ENCODE results near the gene NUDT14. TPM values are rescaled to one million over a fixed set of nuclear protein-coding genes. Genes with fewer than 3 reads are reported as not detected.

The NUDT14 gene
- total RNA-seq, 1 experiment from 2014 or later, result 75.3 TPM

DNA sequence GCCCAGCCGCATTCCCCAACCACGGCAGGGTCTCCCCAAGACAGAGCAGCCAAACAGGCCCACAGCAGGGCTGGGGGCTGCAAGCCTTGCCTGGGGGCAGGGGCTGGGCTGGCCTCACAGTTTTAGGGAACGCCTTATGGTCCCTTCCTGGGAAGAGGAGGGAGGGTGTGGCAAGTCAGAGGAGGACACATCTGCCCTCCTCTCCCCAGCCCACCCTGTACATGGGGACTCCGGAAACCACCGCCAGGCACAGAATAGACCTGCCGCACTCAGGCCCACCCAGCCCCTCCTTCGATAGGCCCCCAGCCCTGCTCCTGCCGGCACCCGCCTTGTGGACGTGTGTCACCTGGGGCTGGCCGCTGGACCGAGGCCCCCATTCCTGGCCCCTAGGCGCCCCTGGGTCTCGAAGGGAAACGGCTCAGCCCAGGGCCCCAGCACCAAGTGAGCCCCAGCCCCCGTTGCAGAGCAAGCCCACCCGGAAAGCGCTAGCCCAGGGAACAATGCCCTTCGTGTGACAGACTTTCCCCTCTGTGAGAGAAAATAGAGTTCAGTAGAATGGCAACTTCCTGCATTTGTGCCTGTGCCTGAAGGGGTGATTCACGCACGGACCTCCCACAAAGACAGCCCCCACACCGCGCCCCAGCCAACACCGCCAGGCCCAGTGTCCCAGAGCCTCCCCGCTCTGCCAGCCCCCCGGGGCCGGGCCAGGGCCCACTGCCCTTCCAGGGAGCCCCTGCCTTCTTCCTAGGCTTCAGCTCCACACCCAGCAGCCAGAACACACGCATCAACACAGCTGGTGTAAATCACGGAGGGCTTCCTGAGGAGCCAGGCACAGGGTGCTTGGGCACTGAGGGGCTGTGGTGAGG lies 12.0 kb upstream of the NUDT14 start:
- no peak for TF ChIP-seq POLR2AphosphoS5 (IDR thresholded peaks at IDR 0.05; ENCODE audit: low read depth, low read length)
- TF ChIP-seq, protein P1, sequence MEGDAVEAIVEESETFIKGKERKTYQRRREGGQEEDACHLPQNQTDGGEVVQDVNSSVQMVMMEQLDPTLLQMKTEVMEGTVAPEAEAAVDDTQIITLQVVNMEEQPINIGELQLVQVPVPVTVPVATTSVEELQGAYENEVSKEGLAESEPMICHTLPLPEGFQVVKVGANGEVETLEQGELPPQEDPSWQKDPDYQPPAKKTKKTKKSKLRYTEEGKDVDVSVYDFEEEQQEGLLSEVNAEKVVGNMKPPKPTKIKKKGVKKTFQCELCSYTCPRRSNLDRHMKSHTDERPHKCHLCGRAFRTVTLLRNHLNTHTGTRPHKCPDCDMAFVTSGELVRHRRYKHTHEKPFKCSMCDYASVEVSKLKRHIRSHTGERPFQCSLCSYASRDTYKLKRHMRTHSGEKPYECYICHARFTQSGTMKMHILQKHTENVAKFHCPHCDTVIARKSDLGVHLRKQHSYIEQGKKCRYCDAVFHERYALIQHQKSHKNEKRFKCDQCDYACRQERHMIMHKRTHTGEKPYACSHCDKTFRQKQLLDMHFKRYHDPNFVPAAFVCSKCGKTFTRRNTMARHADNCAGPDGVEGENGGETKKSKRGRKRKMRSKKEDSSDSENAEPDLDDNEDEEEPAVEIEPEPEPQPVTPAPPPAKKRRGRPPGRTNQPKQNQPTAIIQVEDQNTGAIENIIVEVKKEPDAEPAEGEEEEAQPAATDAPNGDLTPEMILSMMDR (IDR thresholded peaks at IDR 0.05), result no peak
- TF ChIP-seq SIN3A (IDR thresholded peaks at IDR 0.05; ENCODE audit: borderline replicate concordance, insufficient read depth, low read depth, low read length), result no peak
- TF ChIP-seq, protein P2, sequence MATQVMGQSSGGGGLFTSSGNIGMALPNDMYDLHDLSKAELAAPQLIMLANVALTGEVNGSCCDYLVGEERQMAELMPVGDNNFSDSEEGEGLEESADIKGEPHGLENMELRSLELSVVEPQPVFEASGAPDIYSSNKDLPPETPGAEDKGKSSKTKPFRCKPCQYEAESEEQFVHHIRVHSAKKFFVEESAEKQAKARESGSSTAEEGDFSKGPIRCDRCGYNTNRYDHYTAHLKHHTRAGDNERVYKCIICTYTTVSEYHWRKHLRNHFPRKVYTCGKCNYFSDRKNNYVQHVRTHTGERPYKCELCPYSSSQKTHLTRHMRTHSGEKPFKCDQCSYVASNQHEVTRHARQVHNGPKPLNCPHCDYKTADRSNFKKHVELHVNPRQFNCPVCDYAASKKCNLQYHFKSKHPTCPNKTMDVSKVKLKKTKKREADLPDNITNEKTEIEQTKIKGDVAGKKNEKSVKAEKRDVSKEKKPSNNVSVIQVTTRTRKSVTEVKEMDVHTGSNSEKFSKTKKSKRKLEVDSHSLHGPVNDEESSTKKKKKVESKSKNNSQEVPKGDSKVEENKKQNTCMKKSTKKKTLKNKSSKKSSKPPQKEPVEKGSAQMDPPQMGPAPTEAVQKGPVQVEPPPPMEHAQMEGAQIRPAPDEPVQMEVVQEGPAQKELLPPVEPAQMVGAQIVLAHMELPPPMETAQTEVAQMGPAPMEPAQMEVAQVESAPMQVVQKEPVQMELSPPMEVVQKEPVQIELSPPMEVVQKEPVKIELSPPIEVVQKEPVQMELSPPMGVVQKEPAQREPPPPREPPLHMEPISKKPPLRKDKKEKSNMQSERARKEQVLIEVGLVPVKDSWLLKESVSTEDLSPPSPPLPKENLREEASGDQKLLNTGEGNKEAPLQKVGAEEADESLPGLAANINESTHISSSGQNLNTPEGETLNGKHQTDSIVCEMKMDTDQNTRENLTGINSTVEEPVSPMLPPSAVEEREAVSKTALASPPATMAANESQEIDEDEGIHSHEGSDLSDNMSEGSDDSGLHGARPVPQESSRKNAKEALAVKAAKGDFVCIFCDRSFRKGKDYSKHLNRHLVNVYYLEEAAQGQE (IDR thresholded peaks at IDR 0.05; ENCODE audit: insufficient read depth in 1 of 2, low read depth in 2 of 2, low read length in 1 of 2), result no peak
- TF ChIP-seq TCF7L2 (IDR thresholded peaks at IDR 0.05; ENCODE audit: low read depth, low read length), result no peak
- H3K4me1 ChIP-seq (ENCODE audit: control insufficient read depth, insufficient read depth, low read length), result no peaks in the 10 kb centered on the region; the same call in 1 of the 2 replicates
- POLR2A ChIA-PET, result no interaction called here
- in situ Hi-C loops (cut with HindIII; ENCODE audit: low pct_unique_long_range_greater_than_20kb, low sequenced_read_pairs) (no loop called here), intact Hi-C loops (cut with micrococcal nuclease; ENCODE audit: unreplicated experiment) (no loop called here)
- CTCF ChIA-PET, result no interaction called here
- no peak overlapping the region for H3K4me3 ChIP-seq (ENCODE audit: low read depth in 2 of 2, low read length in 2 of 2)
- ATAC-seq (no peak), DNase-seq (ENCODE audit: low read depth, low spot score) (no peak)
- no peak overlapping the region for H3K27ac ChIP-seq (ENCODE audit: low read length)
- no peaks in the 10 kb centered on the region for H3K36me3 ChIP-seq (ENCODE audit: control insufficient read depth, insufficient read depth, low read length)
- no peaks in the 10 kb centered on the region for H3K27me3 ChIP-seq (ENCODE audit: control insufficient read depth, insufficient read depth, low read length)
- no TSS peak for BruUV-seq (replicated peaks)
- H3K9me3 ChIP-seq (ENCODE audit: control insufficient read depth, insufficient read depth, low read depth, low read length), result no peaks in the 10 kb centered on the region

- no peak for ATAC-seq
- in situ Hi-C loops (cut with HindIII; ENCODE audit: low pct_unique_long_range_greater_than_20kb, low sequenced_read_pairs), result no loop called here
These were observed 6.9 kb upstream of the NUDT14 start for GRCh38 chr14:105187935-105188524.

More at GRCh38 chr14:105187935-105188524, 6.9 kb upstream of the NUDT14 start:
- ChIA-PET CTCF (no interaction called here), POLR2A (interaction anchor here (0.7 kb wide), 1 partner anchor 35 kb away, joined by 6 read pairs; no protein-coding TSS in a partner anchor)
- Histone ChIP-seq H3K4me3 (ENCODE audit: low read depth in 2 of 2, low read length in 2 of 2) (no peak overlapping the region), H3K9me3 (ENCODE audit: control insufficient read depth, insufficient read depth, low read depth, low read length) (no peaks in the 10 kb centered on the region), H3K36me3 (ENCODE audit: control insufficient read depth, insufficient read depth, low read length) (no peaks in the 10 kb centered on the region), H3K4me1 (ENCODE audit: control insufficient read depth, insufficient read depth, low read length) (no peaks in the 10 kb centered on the region; the same call in 1 of the 2 replicates), H3K27me3 (ENCODE audit: control insufficient read depth, insufficient read depth, low read length) (no peaks in the 10 kb centered on the region), H3K27ac (ENCODE audit: low read length) (no peak overlapping the region)
- TF ChIP-seq TCF7L2 (IDR thresholded peaks at IDR 0.05; ENCODE audit: low read depth, low read length), result no peak
- TF ChIP-seq, protein P2 (IDR thresholded peaks at IDR 0.05; ENCODE audit: insufficient read depth in 1 of 2, low read depth in 2 of 2, low read length in 1 of 2), result no peak
- no peak for TF ChIP-seq POLR2AphosphoS5 (IDR thresholded peaks at IDR 0.05; ENCODE audit: low read depth, low read length)
- TF ChIP-seq, protein P1 (IDR thresholded peaks at IDR 0.05), result no peak; the same call in 1 of the 2 replicates
- no peak for TF ChIP-seq SIN3A (IDR thresholded peaks at IDR 0.05; ENCODE audit: borderline replicate concordance, insufficient read depth, low read depth, low read length)
- DNase-seq (ENCODE audit: low read depth, low spot score), result no peak
- no TSS peak for BruUV-seq (replicated peaks)
- intact Hi-C loops (cut with micrococcal nuclease; ENCODE audit: unreplicated experiment), result no loop called here
